SK-N-MC (cell line): ENCODE data around the gene INPP4B.

Source experiments
- EZH2 ChIP-seq: fragments of 200-600 bp; sonication (generic); IDR thresholded peaks from one replicate; pipeline ENCODE4 v1.6.1; 2017; ENCODE audit warnings: antibody characterized with exemption
- FOXP2 ChIP-seq: optimal IDR thresholded peaks from 2 replicates; pipeline ENCODE3; 2011; ENCODE audit warnings: mild to moderate bottlenecking, moderate library complexity; ENCODE audit not compliant: insufficient read depth; ENCODE audit errors: extremely low read length, control extremely low read depth
- POLR2AphosphoS5 ChIP-seq: IDR thresholded peaks from 2 replicates; pipeline ENCODE4 v1.6.1; 2012; ENCODE audit warnings: mild to moderate bottlenecking, low read depth, low read length, borderline replicate concordance

DNA sequence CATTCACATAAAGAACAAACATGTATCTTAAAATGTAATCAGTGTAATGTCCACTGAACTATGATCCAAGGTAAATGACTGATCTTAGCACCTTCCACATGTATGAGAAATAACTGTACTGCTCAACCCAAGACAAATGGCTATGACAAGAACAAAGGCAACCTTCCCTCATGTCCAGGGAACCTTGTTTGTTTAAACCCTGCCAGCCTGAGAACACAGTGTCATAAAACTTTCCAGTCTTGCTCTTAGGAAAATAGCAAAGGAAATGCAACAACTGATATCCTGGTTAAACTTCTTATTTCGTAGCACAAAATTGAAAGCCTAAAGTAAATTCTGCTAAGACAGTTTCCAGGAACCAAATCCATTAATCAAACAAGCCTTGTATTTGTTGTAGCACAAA, 715.4 kb downstream of the INPP4B start:
- no peak for TF ChIP-seq POLR2AphosphoS5
- TF ChIP-seq EZH2 = no peak
- TF ChIP-seq FOXP2 = no peak
